ENCODE data around the gene LYPD1.

GRCh38 chr2:132678483-132678882, 8.5 kb upstream of the LYPD1 start:
- no peak for TF ChIP-seq EZH2 (IDR thresholded peaks at IDR 0.05; ENCODE audit: borderline replicate concordance, low read depth, low read length, poor library complexity, severe bottlenecking)
- TF ChIP-seq, protein P1, sequence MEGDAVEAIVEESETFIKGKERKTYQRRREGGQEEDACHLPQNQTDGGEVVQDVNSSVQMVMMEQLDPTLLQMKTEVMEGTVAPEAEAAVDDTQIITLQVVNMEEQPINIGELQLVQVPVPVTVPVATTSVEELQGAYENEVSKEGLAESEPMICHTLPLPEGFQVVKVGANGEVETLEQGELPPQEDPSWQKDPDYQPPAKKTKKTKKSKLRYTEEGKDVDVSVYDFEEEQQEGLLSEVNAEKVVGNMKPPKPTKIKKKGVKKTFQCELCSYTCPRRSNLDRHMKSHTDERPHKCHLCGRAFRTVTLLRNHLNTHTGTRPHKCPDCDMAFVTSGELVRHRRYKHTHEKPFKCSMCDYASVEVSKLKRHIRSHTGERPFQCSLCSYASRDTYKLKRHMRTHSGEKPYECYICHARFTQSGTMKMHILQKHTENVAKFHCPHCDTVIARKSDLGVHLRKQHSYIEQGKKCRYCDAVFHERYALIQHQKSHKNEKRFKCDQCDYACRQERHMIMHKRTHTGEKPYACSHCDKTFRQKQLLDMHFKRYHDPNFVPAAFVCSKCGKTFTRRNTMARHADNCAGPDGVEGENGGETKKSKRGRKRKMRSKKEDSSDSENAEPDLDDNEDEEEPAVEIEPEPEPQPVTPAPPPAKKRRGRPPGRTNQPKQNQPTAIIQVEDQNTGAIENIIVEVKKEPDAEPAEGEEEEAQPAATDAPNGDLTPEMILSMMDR (conservative IDR thresholded peaks at IDR 0.05; ENCODE audit: low read depth, low read length) = no peak

All from A673 (cell line).